Kasumi-1 (cell line): ENCODE results near the gene INPP5A.
"Not testable (repeated sequence)": the region's sequence is repeated elsewhere in the genome, so short reads cannot be mapped to it uniquely, and the experiment has no call there.

ENCODE experiments used
- DNase-seq, 2 experiments: peaks; one replicate each; lab custom pipeline; 2025; lab: John Stamatoyannopoulos, UW

INPP5A gene

DNA sequence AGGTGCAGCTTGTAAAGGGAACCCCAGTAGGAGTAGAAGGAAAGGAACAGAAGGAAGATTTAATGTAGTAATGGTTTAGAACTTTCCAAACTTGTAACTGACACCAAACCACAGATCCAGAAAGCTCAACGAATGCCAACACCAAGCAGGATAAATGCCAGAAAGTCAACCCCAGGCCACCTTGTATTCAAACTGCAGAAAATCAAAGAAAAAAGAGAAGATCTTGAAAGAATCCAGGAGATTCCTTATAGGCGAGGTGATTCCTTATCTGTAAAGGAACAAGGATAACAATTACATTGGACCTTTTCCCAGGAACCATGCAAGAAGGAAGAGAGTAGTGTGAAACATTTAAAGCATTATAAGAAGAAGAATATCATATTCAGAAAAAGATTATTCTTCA, 154.7 kb downstream of the INPP5A start:
- no peak for DNase-seq

GRCh38 chr10:132693676-132694075, 156.1 kb downstream of the INPP5A start:
- DNase-seq, result no peak

DNA sequence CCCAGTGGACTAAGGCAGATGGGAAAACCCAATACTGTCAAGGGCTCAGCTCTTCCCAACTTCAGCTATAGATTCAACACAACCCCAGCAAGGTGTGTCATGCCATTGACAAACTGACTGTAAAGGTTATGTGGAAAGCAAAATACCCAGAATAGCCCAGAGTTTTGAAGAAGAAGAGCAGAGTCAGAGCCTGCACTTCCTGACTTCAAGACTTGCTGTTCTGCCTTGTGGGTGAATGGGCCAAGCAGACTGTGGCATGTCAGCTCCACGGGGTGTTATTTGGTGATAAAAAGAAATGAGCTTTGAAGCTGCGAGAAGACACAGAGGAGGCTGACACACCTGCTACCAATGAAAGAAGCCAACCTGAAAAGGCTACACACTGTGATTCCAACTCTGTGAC, 158.6 kb downstream of the INPP5A start:
- DNase-seq, result no peak

- DNase-seq, result no peak
These were observed 159.4 kb downstream of the INPP5A start for GRCh38 chr10:132696728-132697577.

DNA sequence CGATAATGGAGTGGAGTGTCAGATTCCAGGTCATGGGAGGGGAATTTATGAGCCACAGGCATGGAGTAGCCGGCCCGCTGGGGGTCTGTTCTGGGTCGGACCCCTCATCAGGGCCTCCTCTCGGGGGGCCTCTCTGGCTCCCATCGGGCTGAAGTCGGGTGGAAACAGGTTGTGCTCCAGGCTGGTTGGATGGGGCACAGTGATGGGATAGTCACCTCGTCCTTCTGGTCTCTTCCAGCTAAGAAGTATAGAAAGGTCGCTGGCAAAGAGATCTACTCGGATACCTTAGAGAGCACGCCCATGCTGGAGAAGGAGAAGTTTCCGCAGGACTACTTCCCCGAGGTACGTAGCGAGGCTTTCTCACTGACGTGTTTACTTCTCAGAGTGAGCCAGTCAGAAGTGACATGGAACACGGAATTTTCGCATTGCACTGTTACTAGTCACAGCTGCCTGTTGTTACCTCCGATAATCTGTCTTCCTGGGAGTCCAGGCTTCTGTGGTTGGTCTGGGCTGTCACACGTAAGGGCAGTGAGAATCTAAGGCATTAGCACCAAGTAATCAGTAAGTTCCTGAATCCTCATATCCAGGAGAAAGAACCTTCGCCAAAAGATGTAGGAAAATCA, 160.1 kb downstream of the INPP5A start:
- no peak for DNase-seq

DNA sequence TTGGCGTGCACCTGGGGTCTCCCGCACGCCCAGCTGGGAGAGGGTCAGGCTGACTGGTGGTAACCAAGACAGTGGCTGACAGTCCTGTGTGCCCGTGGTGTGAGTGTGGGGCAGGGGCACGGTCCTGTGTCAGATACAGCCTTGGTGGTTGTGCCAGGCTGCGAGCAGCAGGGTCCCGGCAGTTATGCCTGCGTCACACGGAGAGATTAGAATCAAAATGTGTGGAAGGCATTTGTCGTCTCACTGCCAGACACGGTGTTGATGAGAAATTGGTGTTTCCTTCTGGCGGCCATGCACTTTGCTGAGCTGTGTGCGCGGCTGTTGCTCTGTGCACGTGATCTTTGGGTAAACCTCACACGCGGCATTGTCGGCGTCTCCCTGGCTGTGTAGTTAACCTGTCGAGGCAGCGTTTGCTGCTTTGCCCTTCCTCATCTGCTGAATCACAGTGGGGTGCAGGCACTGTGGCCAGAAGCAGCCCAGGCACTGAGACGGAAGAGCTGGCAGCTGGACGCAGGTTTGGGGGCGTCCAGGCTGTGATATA, 160.7 kb downstream of the INPP5A start:
- no peak for DNase-seq

DNA sequence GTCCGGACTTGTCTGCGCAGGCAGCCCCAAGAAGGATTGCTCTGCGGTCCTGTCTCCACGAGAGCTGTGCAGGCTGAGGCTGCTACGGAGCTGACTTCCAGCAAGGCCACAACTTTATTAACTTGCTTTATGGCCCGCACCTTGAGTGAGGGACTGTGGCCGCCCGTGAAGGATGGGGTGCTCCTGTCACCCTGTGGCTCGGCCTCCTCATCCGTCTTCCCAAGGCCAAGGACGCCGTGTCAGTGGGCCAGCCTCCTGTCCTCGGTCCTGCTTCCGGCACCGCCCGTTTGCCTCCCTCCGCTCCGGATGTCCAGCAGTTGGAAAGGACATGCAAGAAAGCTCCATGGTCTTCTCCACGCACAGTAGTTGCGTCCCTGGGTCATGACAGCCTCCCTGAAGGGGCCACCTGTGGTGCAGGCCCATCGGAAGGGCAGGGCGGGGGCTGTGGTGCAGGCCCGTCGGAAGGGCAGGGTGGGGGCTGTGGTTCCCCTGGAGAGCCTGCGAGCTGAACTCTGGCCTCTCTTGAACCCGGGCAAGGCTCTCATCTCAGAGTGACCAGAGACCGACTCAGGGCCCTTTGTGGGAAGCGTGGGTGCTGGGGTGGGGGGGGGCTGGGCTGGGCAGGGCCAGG, 161.3 kb downstream of the INPP5A start:
- no peak for DNase-seq

- no peak for DNase-seq
These were observed 162.0 kb downstream of the INPP5A start for GRCh38 chr10:132699411-132700155.

DNA sequence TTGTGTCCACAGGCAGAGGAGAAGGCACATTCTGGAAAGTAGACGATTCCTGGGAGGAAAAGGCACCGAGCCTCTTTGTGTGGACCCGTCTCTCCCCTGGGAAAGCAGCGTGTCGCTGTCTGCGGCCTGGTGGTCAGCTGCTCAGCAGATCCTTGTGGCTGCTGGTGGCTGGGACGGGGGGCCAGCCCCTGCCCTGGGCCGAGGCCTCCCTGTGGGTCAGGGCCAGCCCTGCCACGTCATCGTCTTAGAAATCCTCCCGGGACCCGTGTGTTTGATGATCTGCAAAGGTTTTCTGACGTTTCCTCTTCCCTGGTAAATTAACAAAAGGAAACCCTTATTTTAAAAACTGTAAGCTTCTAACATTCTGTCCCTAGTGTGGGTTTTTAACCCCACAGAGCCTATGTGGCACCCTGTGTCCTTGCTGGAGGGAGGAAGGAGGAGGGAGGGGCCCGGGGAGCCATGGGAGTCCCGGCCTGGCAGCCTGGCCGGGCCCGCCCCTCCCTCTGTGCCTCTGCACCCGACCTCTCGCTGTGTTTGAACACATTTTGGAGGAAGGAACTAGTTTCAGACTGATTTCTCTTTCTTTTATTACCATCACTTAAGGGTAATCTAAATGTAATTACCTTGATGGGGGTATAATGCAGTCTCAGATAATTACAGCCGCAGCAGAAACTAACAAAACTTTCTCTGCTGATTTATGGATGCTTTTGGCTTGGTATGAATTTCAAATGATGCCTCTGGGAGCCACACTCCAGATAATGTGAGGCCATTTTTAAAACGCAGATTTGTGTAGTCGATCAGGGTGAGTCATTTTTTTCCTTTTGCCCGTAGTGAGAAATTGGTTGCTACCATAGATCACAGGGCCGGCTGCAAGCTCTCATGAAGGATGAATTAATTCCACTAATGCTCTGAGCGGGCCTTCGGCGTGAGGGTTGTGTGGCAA, 162.8 kb downstream of the INPP5A start:
- no peak for DNase-seq

DNA sequence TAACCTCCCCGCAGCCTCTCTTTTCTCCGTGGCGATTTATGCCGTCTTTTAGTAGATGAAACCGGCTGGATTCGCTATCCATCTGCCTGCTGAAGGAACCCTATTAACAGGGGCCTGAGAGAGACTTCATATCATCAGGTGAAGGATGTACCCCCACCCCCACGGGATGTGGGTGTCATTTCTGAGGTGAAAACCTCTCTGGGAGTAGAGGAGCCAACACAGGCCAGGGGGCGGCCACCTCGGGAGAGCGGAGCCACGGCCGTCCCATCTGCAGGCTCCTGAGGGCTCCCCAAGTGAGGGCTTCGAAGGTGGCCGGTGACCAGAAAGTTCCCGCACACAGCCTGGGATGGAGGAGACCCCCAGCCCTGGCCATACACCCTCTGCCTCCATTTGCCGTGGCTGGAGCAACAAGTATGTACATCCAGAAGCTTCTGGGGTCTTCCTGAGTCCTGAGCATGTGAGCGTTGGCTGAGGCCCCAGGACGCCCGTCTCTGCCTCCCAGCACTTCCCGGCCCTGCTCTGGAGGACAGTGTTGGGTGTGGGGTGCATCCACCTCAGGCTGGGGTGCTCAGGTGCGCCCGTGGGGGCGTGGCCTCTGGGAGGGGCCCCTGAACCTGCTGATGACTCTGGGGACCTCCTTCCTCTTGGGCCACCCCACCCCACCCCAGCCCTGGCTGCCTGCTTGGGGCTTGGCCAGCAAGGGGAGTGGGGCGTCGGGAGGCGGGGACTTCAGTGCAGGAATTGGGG, 163.7 kb downstream of the INPP5A start:
- DNase-seq, result no peak

DNA sequence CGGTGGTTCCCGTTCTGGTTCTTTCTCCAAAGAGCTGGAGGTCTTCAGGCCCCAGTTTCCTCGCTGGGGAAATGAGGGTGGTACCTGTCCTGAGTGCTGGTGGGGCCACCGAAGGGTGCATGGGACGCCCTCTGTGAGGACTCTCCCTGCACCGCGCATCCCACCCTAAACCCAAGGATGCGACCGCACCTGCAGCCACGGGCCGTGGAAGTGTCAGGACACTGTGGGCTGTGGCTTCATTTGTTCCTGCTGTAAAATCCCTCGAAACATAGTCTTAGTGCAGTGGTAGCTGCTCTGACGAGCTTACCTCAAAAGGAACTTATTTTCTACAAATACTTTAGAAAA, 164.2 kb downstream of the INPP5A start:
- DNase-seq, result no peak

- no peak for DNase-seq
These were observed 165.2 kb downstream of the INPP5A start for GRCh38 chr10:132702601-132703418.

DNA sequence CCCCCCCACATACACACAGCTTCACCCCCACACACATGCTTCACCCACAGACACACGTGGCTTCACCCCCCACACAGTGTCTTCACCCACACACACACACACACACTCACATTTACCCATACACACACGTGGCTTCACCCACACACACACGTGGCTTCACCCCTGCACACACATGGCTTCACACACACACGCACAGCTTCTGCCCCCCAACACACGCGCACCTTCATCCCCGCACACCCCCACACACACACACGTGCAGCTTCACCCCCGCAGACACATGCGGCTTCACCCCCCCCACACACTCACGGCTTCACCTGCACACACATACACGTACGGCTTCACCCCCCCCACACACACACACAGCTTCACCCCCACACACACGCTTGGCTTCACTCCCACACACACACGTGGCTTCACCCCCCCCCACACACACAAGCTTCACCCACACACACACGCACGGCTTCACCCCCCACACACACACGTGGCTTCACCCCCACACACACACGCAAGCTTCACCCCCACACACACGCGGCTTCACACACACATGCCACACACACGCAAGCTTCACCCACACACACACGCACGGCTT, 165.9 kb downstream of the INPP5A start:
- DNase-seq, result no peak

DNA sequence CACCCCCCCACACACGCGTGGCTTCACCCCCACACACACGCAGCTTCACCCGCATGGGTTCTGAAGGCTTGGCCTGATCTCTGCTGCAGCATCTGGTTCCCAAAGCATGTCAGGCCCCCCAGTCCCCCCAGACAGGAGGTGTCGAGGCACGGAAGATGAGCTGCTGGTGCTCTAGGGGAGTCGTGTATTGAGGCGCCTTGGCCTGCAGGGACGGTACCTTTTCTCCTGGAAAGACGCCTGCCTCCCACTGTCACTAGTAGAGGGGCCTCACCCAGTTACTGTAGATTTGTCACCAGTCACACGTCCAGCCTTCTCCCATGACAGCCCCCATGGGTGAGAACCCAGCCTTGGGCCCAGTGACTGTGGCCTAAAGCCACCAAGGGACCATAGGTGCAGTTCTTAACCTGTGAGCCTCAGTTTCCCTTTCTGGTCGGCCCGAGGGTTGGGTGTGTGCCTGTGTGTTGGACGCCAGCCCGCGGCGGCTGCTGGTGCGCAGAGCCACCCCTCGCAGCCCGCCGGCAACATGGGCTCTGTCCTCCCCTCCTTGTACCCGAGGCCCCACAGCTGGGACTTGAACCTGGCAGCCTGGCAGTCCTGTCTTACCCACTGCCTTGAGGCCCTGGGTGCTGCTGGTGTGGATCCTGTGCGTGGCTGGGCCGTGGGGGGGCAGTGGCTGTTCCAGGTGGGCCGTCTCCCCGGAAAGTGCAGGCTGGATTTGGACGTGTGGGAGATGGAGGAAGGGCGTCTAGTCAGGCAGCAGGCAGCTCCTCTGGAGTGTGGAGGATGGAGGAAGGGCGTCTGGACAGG, 166.6 kb downstream of the INPP5A start:
- DNase-seq, result no peak

DNA sequence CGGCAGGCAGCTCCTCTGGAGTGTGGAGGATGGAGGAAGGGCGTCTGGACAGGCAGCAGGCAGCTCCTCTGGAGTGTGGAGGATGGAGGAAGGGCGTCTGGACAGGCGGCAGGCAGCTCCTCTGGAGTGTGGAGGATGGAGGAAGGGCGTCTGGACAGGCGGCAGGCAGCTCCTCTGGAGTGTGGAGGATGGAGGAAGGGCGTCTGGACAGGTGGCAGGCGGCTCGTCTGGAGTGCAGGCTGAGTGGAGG, 167.2 kb downstream of the INPP5A start:
- not testable (repeated sequence) for DNase-seq

- no peak for DNase-seq
These were observed 167.6 kb downstream of the INPP5A start for GRCh38 chr10:132705173-132705572.

DNA sequence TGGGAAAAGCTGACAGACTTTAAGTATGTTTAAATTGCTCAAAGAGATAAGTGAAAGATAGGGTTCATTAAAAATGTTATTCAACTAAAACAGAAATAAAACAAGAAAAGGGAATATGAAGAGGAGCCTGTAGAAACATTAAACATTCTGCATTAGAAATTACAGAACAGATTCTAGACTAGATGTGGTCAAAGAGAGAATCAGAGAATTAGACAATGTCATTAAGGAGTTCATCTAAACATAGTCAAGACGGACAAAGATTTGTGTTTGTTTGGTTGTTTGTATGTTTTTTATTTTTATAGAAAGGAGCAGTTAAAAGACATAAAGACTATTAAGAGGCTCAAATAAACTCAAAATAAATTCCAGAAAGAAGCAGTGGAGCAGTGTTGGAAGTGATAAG, 168.4 kb downstream of the INPP5A start:
- peak in 1 of 2 experiments; percentile 8 for DNase-seq

GRCh38 chr10:132706701-132707100, 169.1 kb downstream of the INPP5A start:
- no peak for DNase-seq
